C4-2B (cell line): ENCODE measurements around the gene CRMP1.

ENCODE experiments used
- CTCF ChIP-seq: fragments of 450-650 bp; conservative IDR thresholded peaks from 2 replicates; pipeline ENCODE4 v1.5.1; 2017; ENCODE audit warnings: mild to moderate bottlenecking
- ZFX ChIP-seq: fragments of 450-650 bp; IDR thresholded peaks from 2 replicates; pipeline ENCODE4 v1.6.1; 2017

DNA sequence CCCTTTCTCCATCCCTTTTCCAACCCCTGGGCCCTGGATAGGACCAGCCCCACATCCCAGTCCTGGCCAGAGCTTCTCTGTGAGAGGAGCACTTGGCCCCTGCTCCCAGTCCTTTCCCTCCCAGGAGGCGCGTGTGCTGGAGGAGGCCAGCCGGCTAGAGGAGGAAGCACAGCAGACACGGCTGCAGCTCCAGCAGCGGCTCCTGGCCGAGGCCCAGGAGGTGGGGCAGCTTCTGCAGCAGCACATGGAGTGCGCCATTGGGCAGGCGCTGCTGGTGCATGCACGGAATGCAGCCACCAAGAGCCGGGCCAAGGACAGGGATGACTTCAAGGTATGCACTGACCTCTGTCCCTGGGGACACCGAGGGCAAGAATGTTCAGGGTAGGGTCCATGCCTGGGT, 94.4 kb downstream of the CRMP1 start:
- no peak for TF ChIP-seq CTCF
- TF ChIP-seq ZFX = no peak
